B cell (primary cell): ENCODE measurements around the gene KRTAP10-3. TPM values are rescaled to one million over a fixed set of nuclear protein-coding genes. Genes with fewer than 3 reads are reported as not detected.

Experiments used
- ATAC-seq: fragments of 200-7000 bp; cut with Tn5 transposase; one replicate; pipeline ENCODE4 v1.10.0; 2021; ENCODE audit warnings: low read depth, mild to moderate bottlenecking, moderate number of reproducible peaks, moderate library complexity
- CTCF ChIA-PET: fragments of 350-600 bp; sonication (Branson Sonifier 250); formaldehyde crosslinking; loops from one replicate; lab custom pipeline; 2021; ENCODE audit warnings: antibody characterized with exemption, inconsistent platforms; lab: Charles Lee
- POLR2A ChIA-PET: fragments of 350-600 bp; sonication (Branson Sonifier 250); formaldehyde crosslinking; loops from one replicate; lab custom pipeline; 2021; ENCODE audit warnings: antibody characterized with exemption; lab: Charles Lee
- DNase-seq: peaks from one replicate; pipeline ENCODE4 v3.0.0; 2013
- H2AFZ ChIP-seq: 2 replicates; pipeline ENCODE4 v1.6.1; 2012; ENCODE audit warnings: mild to moderate bottlenecking, low read depth, low read length; ENCODE audit not compliant: insufficient read depth, poor library complexity, severe bottlenecking
- H3K27ac ChIP-seq, 2 donors: 1 replicate in 1 of 2; 2 replicates in 1 of 2; pipeline ENCODE4 v1.5.1; 2012 to 2013; ENCODE audit warnings: low read length in 2 of 2, mild to moderate bottlenecking in 2 of 2, moderate library complexity in 1 of 2
- H3K27me3 ChIP-seq, 4 experiments: fragments of 200-600 bp in 1 of 4; sonication (generic) in 1 of 4; replicated peaks in 1 of 4; 1 replicate in 2 of 4; 2 replicates in 2 of 4; pipeline versions ENCODE4 v1.6.1 to v1.7.0; 2013 to 2016; ENCODE audit warnings: low read length in 3 of 4, mild to moderate bottlenecking in 2 of 4, mixed read lengths in 1 of 4, moderate library complexity in 1 of 4; ENCODE audit not compliant: insufficient read depth in 4 of 4, control insufficient read depth in 3 of 4; ENCODE audit errors: control extremely low read depth in 1 of 4
- H3K36me3 ChIP-seq, 2 experiments: replicated peaks in 1 of 2; 1 replicate in 1 of 2; 2 replicates in 1 of 2; pipeline versions ENCODE4 v1.6.1 to v1.7.1; 2013; ENCODE audit warnings: low read length in 1 of 2; ENCODE audit not compliant: insufficient read depth in 2 of 2, control insufficient read depth in 1 of 2; ENCODE audit errors: control extremely low read depth in 1 of 2, extremely low read depth in 1 of 2
- H3K4me1 ChIP-seq, 2 donors: fragments of 200-600 bp in 1 of 2; sonication (generic) in 1 of 2; 1 replicate in 1 of 2; 2 replicates in 1 of 2; pipeline versions ENCODE4 v1.5.1 to v1.6.1; 2013 to 2017; ENCODE audit warnings: low read length in 2 of 2; ENCODE audit not compliant: control insufficient read depth in 2 of 2, insufficient read depth in 2 of 2
- H3K4me2 ChIP-seq: replicated peaks from 2 replicates; pipeline ENCODE3; 2012; ENCODE audit warnings: mild to moderate bottlenecking, low read depth, low read length; ENCODE audit not compliant: poor library complexity, severe bottlenecking
- H3K4me3 ChIP-seq, 5 experiments: fragments of 200-600 bp in 1 of 5; sonication (generic) in 1 of 5; 1 replicate in 3 of 5; 2 replicates in 2 of 5; pipeline versions ENCODE4 v1.5.1 to v1.7.0; 2011 to 2016; ENCODE audit warnings: low read length in 4 of 5, mild to moderate bottlenecking in 4 of 5, low read depth in 2 of 5, control low read depth in 1 of 5, moderate library complexity in 1 of 5; ENCODE audit not compliant: insufficient read depth in 1 of 5; ENCODE audit errors: control extremely low read depth in 1 of 5, extremely low read depth in 1 of 5
- H3K79me2 ChIP-seq: fragments of 200-600 bp; sonication (generic); one replicate; pipeline ENCODE4 v1.6.0; 2016; ENCODE audit warnings: low read length; ENCODE audit not compliant: control insufficient read depth, insufficient read depth
- H3K9ac ChIP-seq: fragments of 200-600 bp; sonication (generic); 2 replicates; pipeline ENCODE4 v1.6.1; 2017; ENCODE audit warnings: mild to moderate bottlenecking, low read length, moderate library complexity
- H3K9me3 ChIP-seq, 3 donors: one replicate each; pipeline versions ENCODE4 v1.6.1 to v1.7.1; 2013; ENCODE audit warnings: low read length in 2 of 3; ENCODE audit not compliant: control insufficient read depth in 2 of 3, insufficient read depth in 1 of 3; ENCODE audit errors: control extremely low read depth in 1 of 3
- H4K20me1 ChIP-seq: 2 replicates; pipeline ENCODE4 v1.6.0; 2012; ENCODE audit warnings: mild to moderate bottlenecking, low read length; ENCODE audit not compliant: insufficient read depth, control insufficient read depth, poor library complexity, severe bottlenecking
- H3K27ac Mint-ChIP-seq: one replicate; pipeline ENCODE4 v1.8.0; 2021; ENCODE audit warnings: mixed read lengths
- H3K27me3 Mint-ChIP-seq: one replicate; pipeline ENCODE4 v1.8.0; 2021; ENCODE audit warnings: mixed read lengths
- H3K4me1 Mint-ChIP-seq: one replicate; pipeline ENCODE4 v1.8.0; 2021; ENCODE audit warnings: mixed read lengths
- H3K4me3 Mint-ChIP-seq: one replicate; pipeline ENCODE4 v1.8.0; 2021; ENCODE audit warnings: mixed read lengths
- H3K9me3 Mint-ChIP-seq: one replicate; pipeline ENCODE4 v1.8.0; 2022; ENCODE audit warnings: mixed read lengths; ENCODE audit not compliant: insufficient read depth
- CTCF ChIP-seq: fragments of 200-600 bp; IDR thresholded peaks from one replicate; pipeline ENCODE4 v1.8.0; 2022; ENCODE audit warnings: antibody characterized with exemption, mild to moderate bottlenecking
- EZH2 ChIP-seq: IDR thresholded peaks from 2 replicates; pipeline ENCODE4 v1.6.1; 2012; ENCODE audit warnings: borderline replicate concordance, low read depth, mild to moderate bottlenecking, moderate library complexity, low read length; ENCODE audit not compliant: insufficient read depth, poor library complexity, severe bottlenecking
- WGBS: methylation state at CpG from one replicate; pipeline ENCODE4 v1.1.5; 2013; ENCODE audit warnings: missing lambda C conversion rate; ENCODE audit not compliant: insufficient coverage; 5-methylcytosine and 5-hydroxymethylcytosine counted together
- intact Hi-C: fragments of 100-400 bp; cut with micrococcal nuclease; formaldehyde crosslinking; loops from one replicate; pipeline ENCODE4 v1.10.0; 2022
- polyA plus RNA-seq: library from polyadenylated mRNA; depleted of rRNA; stranded (reverse); fragments of >200 nt; gene quantifications from 2 replicates; pipeline ENCODE4 v1.2.3, GENCODE V29; 2012
- total RNA-seq, 2 donors: library from RNA; stranded (reverse); fragments of 120-200 nt in 1 of 2; gene quantifications; 1 replicate in 1 of 2; 2 replicates in 1 of 2; pipeline versions ENCODE4 v1.2.3 to v1.2.4, GENCODE V29; 2013 to 2022

KRTAP10-3 gene
- total and polyA plus RNA-seq, 2 donors (not counting 1 experiment from before 2014, with no cell fraction given) = 0.40 TPM; not detected in 1

GRCh38 chr21:44524414-44525371 lies 33.9 kb downstream of the KRTAP10-3 start:
- Histone ChIP-seq H3K4me1 (no peaks in the 10 kb centered on the region), H3K9ac (no peak overlapping the region), H4K20me1 (no peaks in the 10 kb centered on the region), H3K27ac (no peak overlapping the region), H3K79me2 (no peaks in the 10 kb centered on the region), H3K4me3 (no peak overlapping the region), H3K27me3 (peaks cover 0 to 5% (median 0%) of the 10 kb centered on the region in 4 experiments), H2AFZ (no peak overlapping the region), H3K9me3 (no peaks in the 10 kb centered on the region), H3K4me2 (no peak overlapping the region), H3K36me3 (no peaks in the 10 kb centered on the region)
- TF ChIP-seq CTCF = no peak
- no peak for TF ChIP-seq EZH2
- H3K4me3 Mint-ChIP-seq = no peak overlapping the region
- peaks cover 4% of the 10 kb centered on the region for H3K27me3 Mint-ChIP-seq
- ATAC-seq (no peak), DNase-seq (no peak)
- no peaks in the 10 kb centered on the region for H3K9me3 Mint-ChIP-seq
- WGBS = 83% methylated on average over 2 of the region's 2 CpGs
- intact Hi-C loops = no loop called here
- H3K4me1 Mint-ChIP-seq = no peaks in the 10 kb centered on the region
- POLR2A ChIA-PET = no interaction called here
- no peak overlapping the region for H3K27ac Mint-ChIP-seq
- CTCF ChIA-PET = no interaction called here
